GM12873 (cell line): ENCODE data around the gene CENPK.

Experiments
- CTCF ChIP-seq: IDR thresholded peaks from 2 replicates; pipeline ENCODE4 v1.5.1; 2012; ENCODE audit warnings: low read depth, mild to moderate bottlenecking, moderate library complexity, low read length, control low read depth; ENCODE audit not compliant: insufficient read depth; ENCODE audit errors: missing control alignments

CENPK gene

GRCh38 chr5:65475336-65475735 lies 87.6 kb downstream of the CENPK start:
- TF ChIP-seq CTCF: no peak

GRCh38 chr5:65474130-65474711 lies 88.7 kb downstream of the CENPK start:
- no peak for TF ChIP-seq CTCF

- TF ChIP-seq CTCF: no peak
Observed at GRCh38 chr5:65468633-65469032, 94.3 kb downstream of the CENPK start.
